HUES6 (cell line): ENCODE measurements around the gene MED1.
"Not testable (repeated sequence)": the region's sequence is repeated elsewhere in the genome, so short reads cannot be mapped to it uniquely, and the experiment has no call there.

Experiments
- H3K27ac ChIP-seq: 2 replicates; pipeline ENCODE4 v1.7.0; 2013; ENCODE audit warnings: low read depth, mild to moderate bottlenecking, low read length, inconsistent platforms
- H3K27me3 ChIP-seq: 2 replicates; pipeline ENCODE4 v1.6.1; 2013; ENCODE audit warnings: low read length; ENCODE audit not compliant: control insufficient read depth, insufficient read depth
- H3K36me3 ChIP-seq: 2 replicates; pipeline ENCODE4 v1.6.1; 2013; ENCODE audit warnings: low read length; ENCODE audit not compliant: control insufficient read depth, insufficient read depth
- H3K4me1 ChIP-seq: 2 replicates; pipeline ENCODE4 v1.6.1; 2013; ENCODE audit warnings: low read length; ENCODE audit not compliant: control insufficient read depth, insufficient read depth
- H3K4me3 ChIP-seq: 2 replicates; pipeline ENCODE4 v1.5.1; 2013; ENCODE audit warnings: low read depth, low read length
- H3K9ac ChIP-seq: one replicate; pipeline ENCODE4 v1.6.1; 2013; ENCODE audit warnings: mild to moderate bottlenecking, low read length
- H3K9me3 ChIP-seq: 2 replicates; pipeline ENCODE4 v1.6.1; 2013; ENCODE audit warnings: low read depth, low read length; ENCODE audit not compliant: control insufficient read depth, insufficient read depth

MED1 gene

DNA sequence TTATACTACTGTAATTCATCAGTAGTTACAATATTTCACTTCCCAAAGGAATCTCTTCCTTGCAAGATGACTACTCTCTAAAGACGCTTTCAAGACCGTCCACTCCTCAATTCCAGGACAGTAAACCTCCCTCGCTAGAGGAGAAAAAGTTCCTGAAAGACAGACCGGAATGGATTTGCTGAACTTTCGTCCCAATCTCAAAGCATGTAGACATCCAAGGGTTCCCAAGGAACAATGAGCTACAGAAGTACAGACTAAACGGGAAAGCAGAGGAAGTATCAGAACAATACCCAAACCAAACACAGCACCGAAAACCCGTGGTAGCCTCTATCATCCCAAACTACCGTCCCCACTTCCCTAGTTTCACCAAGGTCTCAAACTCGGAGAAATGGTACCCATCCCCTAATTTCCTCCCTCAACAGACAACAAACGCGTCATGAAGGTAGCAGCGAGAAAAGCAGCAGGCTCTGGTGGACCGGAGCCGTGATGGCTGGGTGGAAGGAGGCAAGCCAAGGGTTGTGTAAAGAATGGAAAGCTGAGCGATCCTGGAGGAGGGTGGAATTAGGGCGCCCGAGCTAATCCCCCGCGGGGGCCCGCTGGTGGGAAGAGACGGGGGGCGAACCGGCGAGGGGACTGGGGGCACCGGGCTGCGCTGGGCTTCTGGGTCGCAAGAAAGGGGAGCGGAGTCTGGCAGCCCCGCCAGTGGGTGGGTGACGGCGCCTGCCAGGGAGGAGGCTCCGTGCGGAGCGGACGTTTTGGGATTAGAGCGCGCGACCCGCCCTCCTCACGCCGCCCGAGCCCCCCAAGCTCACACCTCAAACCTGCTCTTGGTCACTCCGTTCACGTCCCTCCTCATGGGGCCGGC is 50.3 kb downstream of the MED1 start:
- no peaks in the 10 kb centered on the region for H3K9me3 ChIP-seq
- peaks cover 4% of the 10 kb centered on the region; the same call in 1 of the 2 replicates for H3K36me3 ChIP-seq
- no peaks in the 10 kb centered on the region; the same call in 1 of the 2 replicates for H3K4me1 ChIP-seq
- H3K9ac ChIP-seq = peak overlapping the region; percentile 75
- no peaks in the 10 kb centered on the region for H3K27me3 ChIP-seq
- peak overlapping the region; percentile 38; the same call in 1 of the 2 replicates for H3K27ac ChIP-seq
- peak overlapping the region; percentile 96 for H3K4me3 ChIP-seq

DNA sequence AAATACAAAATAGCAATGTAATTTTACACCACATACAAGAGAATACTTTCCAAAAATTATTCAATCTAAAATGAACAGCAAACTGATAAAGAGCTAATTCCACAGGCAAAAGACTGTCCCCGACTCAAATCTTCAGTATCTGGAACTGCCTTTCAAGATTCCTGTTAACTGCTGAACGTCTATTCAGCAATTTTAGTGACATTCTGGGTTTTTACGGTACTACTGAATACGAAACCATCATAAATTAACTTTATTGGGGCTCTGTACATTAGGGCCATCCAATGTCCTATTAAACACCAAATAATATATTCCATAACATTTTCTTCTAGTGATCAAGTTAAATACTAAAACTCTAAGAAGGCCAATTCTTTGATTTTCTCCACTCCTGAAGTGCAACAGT is 51.3 kb downstream of the MED1 start:
- Histone ChIP-seq H3K4me1 (no peaks in the 10 kb centered on the region; the same call in 1 of the 2 replicates), H3K27ac (no peak overlapping the region), H3K9me3 (no peaks in the 10 kb centered on the region), H3K36me3 (peaks cover under 1% of the 10 kb centered on the region; the same call in 1 of the 2 replicates), H3K9ac (no peak overlapping the region), H3K4me3 (peak overlapping the region; percentile 96; the same call in 1 of the 2 replicates), H3K27me3 (no peaks in the 10 kb centered on the region)

DNA sequence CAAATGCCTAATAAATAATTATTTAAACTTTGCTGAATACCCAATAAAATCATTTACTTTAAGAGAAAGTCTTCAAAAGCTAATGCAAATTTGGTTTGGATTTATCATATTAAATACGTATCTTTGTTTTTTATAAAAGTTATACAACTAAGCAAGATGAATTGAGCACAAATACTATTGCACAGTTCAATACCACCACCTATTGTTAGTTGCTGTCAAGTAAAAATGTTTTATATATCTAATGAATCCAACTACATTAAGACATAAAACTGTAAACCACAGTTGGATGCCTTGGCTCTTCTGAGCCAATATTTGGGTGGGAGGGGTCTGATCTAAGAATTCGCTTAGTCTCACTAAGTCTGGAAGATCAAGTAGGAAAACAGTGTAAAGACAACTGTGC is 57.3 kb downstream of the MED1 start:
- Histone ChIP-seq H3K9ac (no peak overlapping the region), H3K27ac (no peak overlapping the region), H3K27me3 (no peaks in the 10 kb centered on the region), H3K4me3 (no peak overlapping the region), H3K9me3 (no peaks in the 10 kb centered on the region), H3K4me1 (no peaks in the 10 kb centered on the region), H3K36me3 (no peaks in the 10 kb centered on the region)

DNA sequence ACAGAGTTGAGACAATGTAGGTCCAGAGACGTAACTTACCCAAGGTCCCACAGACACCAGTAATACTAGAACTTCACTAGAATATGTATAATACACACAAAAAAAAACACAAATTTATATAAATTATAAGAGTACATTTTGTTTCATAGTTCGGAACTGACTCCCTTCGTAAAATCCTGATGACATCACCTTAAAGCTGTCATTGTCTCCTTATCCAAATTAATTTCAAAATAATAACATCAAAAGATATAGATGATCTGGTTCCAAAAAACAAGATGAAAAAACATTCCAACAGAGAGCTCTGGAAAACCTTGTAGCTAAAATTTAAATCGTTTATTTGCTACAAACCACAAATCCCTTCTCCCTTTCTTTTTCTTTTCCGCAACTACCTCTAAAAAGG is 59.6 kb downstream of the MED1 start:
- H3K4me3 ChIP-seq = no peak overlapping the region
- H3K27ac ChIP-seq = no peak overlapping the region
- H3K4me1 ChIP-seq = no peaks in the 10 kb centered on the region
- no peak overlapping the region for H3K9ac ChIP-seq
- no peaks in the 10 kb centered on the region for H3K9me3 ChIP-seq
- no peaks in the 10 kb centered on the region for H3K36me3 ChIP-seq
- H3K27me3 ChIP-seq = no peaks in the 10 kb centered on the region

DNA sequence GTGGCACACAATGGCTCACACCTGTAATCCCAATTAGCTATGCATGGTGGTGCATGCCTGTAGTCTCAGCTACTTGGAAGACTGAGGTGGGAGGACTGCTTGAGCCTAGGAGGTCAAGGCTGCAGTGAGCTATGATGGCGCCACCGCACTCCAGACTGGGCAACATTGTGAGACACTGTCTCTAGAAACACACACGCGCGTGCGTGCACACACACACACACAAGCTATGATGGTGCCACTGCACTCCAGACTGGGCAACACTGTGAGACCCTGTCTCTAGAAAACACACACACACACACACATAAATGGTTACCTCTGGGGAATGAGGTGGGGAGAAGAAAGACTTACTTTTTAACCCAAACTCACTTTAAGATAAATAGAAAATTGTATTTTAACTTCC is 66.0 kb downstream of the MED1 start:
- Histone ChIP-seq H3K4me1 (no peaks in the 10 kb centered on the region), H3K36me3 (no peaks in the 10 kb centered on the region), H3K27me3 (no peaks in the 10 kb centered on the region), H3K9ac (no peak overlapping the region), H3K9me3 (no peaks in the 10 kb centered on the region), H3K4me3 (no peak overlapping the region), H3K27ac (no peak overlapping the region)

DNA sequence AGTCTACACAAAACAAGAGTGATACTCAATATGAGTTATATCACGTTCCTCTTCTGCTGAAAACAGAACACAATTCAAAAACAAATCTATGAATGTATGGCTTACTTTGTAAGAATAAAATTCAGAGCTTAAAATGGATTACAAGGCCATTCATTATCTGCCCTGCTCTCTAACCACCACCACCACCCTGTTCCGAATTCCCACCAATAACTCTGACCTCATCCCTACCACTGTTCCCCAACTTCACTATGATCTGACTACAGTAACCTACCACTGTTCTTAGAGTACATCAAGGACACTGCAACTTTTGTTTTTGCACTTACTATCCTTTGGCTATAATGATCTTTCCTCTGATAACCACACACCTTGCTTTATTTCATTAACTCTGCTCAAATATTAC is 70.9 kb downstream of the MED1 start:
- peaks cover 2% of the 10 kb centered on the region; the same call in 1 of the 2 replicates for H3K4me1 ChIP-seq
- no peaks in the 10 kb centered on the region for H3K27me3 ChIP-seq
- no peaks in the 10 kb centered on the region for H3K9me3 ChIP-seq
- no peak overlapping the region for H3K9ac ChIP-seq
- H3K36me3 ChIP-seq = no peaks in the 10 kb centered on the region
- H3K27ac ChIP-seq = no peak overlapping the region
- no peak overlapping the region for H3K4me3 ChIP-seq

DNA sequence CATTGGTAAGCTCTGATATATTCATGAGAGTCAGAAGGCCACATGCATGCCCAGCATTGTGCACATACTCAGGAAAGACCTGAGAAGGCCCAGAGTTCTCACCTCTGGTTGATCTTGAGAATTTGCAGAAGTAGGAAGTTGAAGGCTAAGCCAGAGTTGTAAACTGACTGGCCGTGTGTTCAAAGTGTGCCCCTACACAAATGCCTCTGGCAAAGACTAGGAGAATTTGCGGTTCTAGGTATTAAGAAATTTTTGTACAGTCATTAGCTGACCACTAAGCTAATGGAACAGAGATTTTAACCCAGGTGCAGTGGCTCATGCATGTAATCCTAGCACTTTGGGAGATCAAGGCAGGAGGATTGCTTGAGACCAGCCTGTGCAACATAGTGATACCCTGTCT is 74.6 kb downstream of the MED1 start:
- Histone ChIP-seq H3K36me3 (no peaks in the 10 kb centered on the region), H3K9me3 (no peaks in the 10 kb centered on the region), H3K27me3 (no peaks in the 10 kb centered on the region), H3K27ac (no peak overlapping the region), H3K9ac (no peak overlapping the region), H3K4me1 (peaks cover 2% of the 10 kb centered on the region; the same call in 1 of the 2 replicates), H3K4me3 (no peak overlapping the region)

DNA sequence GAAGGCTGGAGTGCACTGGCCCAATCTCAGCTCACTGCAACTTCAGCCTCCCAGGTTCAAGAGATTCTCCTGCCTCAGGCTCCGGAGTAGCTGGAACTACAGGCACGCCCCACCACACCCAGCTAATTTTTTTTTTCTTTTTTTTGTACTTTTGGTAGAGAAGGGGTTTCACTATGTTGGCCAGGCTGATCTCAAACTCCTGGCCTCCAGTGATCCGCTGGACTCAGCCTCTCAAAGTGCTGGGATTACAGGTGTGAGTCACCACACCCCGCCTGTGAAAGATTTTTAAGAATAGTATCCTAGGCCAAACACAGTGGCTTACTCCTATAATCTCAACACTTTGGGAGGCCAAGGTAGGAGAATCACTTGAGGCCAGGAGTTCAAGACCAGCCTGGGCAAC is 83.3 kb downstream of the MED1 start:
- not testable (repeated sequence) for H3K27me3 ChIP-seq

DNA sequence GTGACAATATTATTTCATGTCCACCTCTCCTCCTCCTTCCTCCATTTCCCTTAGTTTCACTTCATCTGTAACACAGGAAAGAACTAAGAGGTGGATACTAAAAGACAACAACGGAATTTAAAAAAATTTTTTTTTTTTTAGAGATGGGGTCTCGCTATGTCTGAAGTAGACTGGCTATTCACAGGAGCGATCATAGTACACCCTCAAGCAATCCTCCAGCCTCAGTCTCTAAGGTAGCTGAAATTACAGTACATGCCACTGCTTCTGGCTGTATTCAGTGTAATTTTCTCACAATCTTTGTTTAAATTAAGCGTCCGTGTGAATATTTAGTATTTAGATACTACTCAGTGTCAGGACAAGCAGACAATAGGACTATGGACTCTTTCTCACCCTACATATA is 85.2 kb downstream of the MED1 start:
- Histone ChIP-seq H3K27ac (no peak overlapping the region), H3K4me3 (no peak overlapping the region), H3K9ac (no peak overlapping the region), H3K4me1 (no peaks in the 10 kb centered on the region), H3K9me3 (no peaks in the 10 kb centered on the region), H3K27me3 (no peaks in the 10 kb centered on the region), H3K36me3 (no peaks in the 10 kb centered on the region)

More for the DNA sequence above, 83.3 kb downstream of the MED1 start:
- not testable (repeated sequence) for H3K9ac ChIP-seq, H3K27ac ChIP-seq, H3K9me3 ChIP-seq, H3K36me3 ChIP-seq, H3K4me3 ChIP-seq, H3K4me1 ChIP-seq

DNA sequence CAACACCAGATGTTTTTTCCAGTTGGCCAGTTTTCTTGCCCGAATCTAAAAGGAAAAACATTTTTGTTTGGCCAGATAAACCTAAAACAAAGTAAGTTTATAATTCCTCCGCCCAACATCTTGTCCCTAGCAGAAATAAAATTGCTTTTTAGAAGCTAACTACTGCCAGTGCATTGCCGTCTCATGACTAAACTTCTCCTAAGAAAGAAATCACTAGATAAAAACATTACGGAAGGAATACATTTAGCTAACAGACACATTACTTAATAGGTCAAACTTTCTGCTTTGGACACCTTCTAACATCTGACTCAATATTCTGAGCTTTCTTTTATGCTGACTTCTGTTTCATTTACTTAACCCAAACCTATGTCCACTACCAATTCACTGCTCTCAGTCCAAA is 85.8 kb downstream of the MED1 start:
- H3K4me3 ChIP-seq = no peak overlapping the region
- H3K4me1 ChIP-seq = no peaks in the 10 kb centered on the region
- H3K9ac ChIP-seq = no peak overlapping the region
- H3K9me3 ChIP-seq = no peaks in the 10 kb centered on the region
- H3K27ac ChIP-seq = no peak overlapping the region
- H3K36me3 ChIP-seq = no peaks in the 10 kb centered on the region
- no peaks in the 10 kb centered on the region for H3K27me3 ChIP-seq

DNA sequence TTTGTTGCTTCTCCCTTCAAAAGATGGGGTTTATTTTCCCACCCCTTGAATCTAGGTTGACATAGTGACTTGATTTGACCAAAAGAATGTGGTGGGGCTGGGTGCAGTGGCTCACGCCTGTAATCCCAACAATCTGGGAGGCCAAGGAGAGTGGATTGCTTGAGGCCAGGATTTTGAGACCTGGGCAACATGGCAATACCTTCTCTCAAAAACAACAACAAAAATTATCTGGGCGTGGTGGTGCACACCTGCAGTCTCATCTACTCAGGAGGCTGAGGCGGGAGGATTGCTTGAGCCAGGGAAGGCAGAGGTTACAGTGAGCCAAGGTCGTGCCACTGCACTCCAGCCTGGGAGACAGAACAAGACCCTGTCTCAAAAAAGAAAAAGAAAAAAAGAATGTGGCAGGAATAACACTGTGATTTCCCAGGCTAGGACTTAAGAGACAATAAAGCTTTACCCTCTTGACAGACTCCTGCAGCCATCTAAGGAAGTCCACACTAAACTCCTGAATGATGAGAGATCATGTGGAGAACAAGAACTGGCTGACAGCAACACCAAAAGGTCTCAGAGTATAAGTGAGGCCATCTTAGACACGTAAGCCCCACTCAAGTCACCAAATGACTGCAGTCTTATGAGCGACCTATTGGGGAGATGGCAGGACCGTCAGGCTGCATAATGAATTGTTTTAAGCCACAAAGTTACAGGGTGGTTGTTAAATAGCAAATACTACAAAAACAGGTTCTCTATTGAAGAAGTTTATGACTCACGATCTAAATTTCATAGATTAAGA is 86.6 kb downstream of the MED1 start:
- no peak overlapping the region for H3K27ac ChIP-seq
- H3K9me3 ChIP-seq = no peaks in the 10 kb centered on the region
- no peaks in the 10 kb centered on the region for H3K4me1 ChIP-seq
- no peak overlapping the region for H3K4me3 ChIP-seq
- H3K36me3 ChIP-seq = no peaks in the 10 kb centered on the region
- no peaks in the 10 kb centered on the region for H3K27me3 ChIP-seq
- H3K9ac ChIP-seq = no peak overlapping the region
